ENCODE measurements around the gene RIBC1. TPM values are rescaled to one million over a fixed set of nuclear protein-coding genes. Genes with fewer than 3 reads are reported as not detected.

Gene RIBC1
- total RNA-seq, 2 experiments from 2014 or later: 2.5 to 2.6 TPM

- intact Hi-C loops (cut with DNase I, micrococcal nuclease): no loop called here
- TF ChIP-seq CTCF (IDR thresholded peaks at IDR 0.05): no peak
- Histone ChIP-seq H3K4me3 (ENCODE audit: low read length) (peak overlapping the region; percentile 60), H3K4me1 (ENCODE audit: insufficient read depth, low read length) (peaks cover 17% of the 10 kb centered on the region), H3K36me3 (ENCODE audit: insufficient read depth, low read length) (no peaks in the 10 kb centered on the region), H3K27ac (ENCODE audit: low read depth in 1 of 2, low read length in 2 of 2) (no peak overlapping the region), H3K27me3 (ENCODE audit: control insufficient read depth in 1 of 2, insufficient read depth in 2 of 2, low read length in 2 of 2) (peaks cover 0 to 2% of the 10 kb centered on the region in 2 experiments), H3K9me3 (ENCODE audit: control insufficient read depth in 1 of 2, insufficient read depth in 1 of 2, low read length in 2 of 2) (no peaks in the 10 kb centered on the region)
- ChIA-PET CTCF (interaction anchor here (1.7 kb wide), 1 partner anchor 129 kb away, joined by 4 read pairs; no protein-coding TSS in a partner anchor), POLR2A (no interaction called here)
- DNase-seq (peak; percentile 34 to 88 (median 64)), ATAC-seq (ENCODE audit: poor library complexity) (peak; percentile 76)
- Mint-ChIP-seq H3K27me3 (peaks cover 10% of the 10 kb centered on the region), H3K4me3 (peak overlapping the region; percentile 79), H3K27ac (no peak overlapping the region), H3K4me1 (ENCODE audit: low read depth) (peaks cover 6% of the 10 kb centered on the region), H3K36me3 (ENCODE audit: low read depth) (no peaks in the 10 kb centered on the region), H3K9me3 (no peaks in the 10 kb centered on the region)
Measured at GRCh38 chrX:53441531-53442321, 19.1 kb downstream of the RIBC1 start.

GRCh38 chrX:53442322-53442631 is 19.6 kb downstream of the RIBC1 start:
- Histone ChIP-seq H3K4me1 (ENCODE audit: insufficient read depth, low read length) (peaks cover 17% of the 10 kb centered on the region), H3K27ac (ENCODE audit: low read depth in 1 of 2, low read length in 2 of 2) (no peak overlapping the region), H3K4me3 (ENCODE audit: low read length) (peak overlapping the region; percentile 60), H3K9me3 (ENCODE audit: control insufficient read depth in 1 of 2, insufficient read depth in 1 of 2, low read length in 2 of 2) (no peaks in the 10 kb centered on the region), H3K27me3 (ENCODE audit: control insufficient read depth in 1 of 2, insufficient read depth in 2 of 2, low read length in 2 of 2) (peaks cover 0 to 2% of the 10 kb centered on the region in 2 experiments), H3K36me3 (ENCODE audit: insufficient read depth, low read length) (no peaks in the 10 kb centered on the region)
- H3K9me3 Mint-ChIP-seq: no peaks in the 10 kb centered on the region
- peak overlapping the region; percentile 58 for H3K4me3 Mint-ChIP-seq
- POLR2A ChIA-PET: no interaction called here
- intact Hi-C loops (cut with DNase I, micrococcal nuclease): no loop called here
- TF ChIP-seq CTCF (IDR thresholded peaks at IDR 0.05): no peak
- H3K27ac Mint-ChIP-seq: no peak overlapping the region
- DNase-seq: peak in 2 of 14 experiments; percentile 17 to 18
- peaks cover 6% of the 10 kb centered on the region for H3K4me1 Mint-ChIP-seq (ENCODE audit: low read depth)
- H3K36me3 Mint-ChIP-seq (ENCODE audit: low read depth): no peaks in the 10 kb centered on the region
- peaks cover 10% of the 10 kb centered on the region for H3K27me3 Mint-ChIP-seq
- no peak for ATAC-seq (ENCODE audit: poor library complexity)
- CTCF ChIA-PET: no interaction called here

- intact Hi-C loops (cut with DNase I, micrococcal nuclease): loop anchor here in 1 of 2 experiments (1.0 to 2.0 kb wide), 2 partner anchors 129 to 133 kb away; no protein-coding TSS in a partner anchor
- H3K4me1 ChIP-seq (ENCODE audit: insufficient read depth, low read length): peaks cover 12% of the 10 kb centered on the region
- ChIA-PET POLR2A (interaction anchor here (1.3 to 2.9 kb wide), 2 partner anchors 10 to 24 kb away, joined by 5 to 10 read pairs; partner anchors contain the start of genes RIBC1 and SMC1A), CTCF (interaction anchor here (0.7 to 1.5 kb wide), 5 partner anchors 10 to 133 kb away, joined by 4 to 6 read pairs (median 5); no protein-coding TSS in a partner anchor)
- H3K27me3 Mint-ChIP-seq: no peaks in the 10 kb centered on the region
- ATAC-seq (ENCODE audit: poor library complexity): peak; percentile 46
- no peak overlapping the region for H3K4me3 ChIP-seq (ENCODE audit: low read length)
- no peaks in the 10 kb centered on the region for H3K36me3 ChIP-seq (ENCODE audit: insufficient read depth, low read length)
- no peaks in the 10 kb centered on the region for H3K27me3 ChIP-seq (ENCODE audit: control insufficient read depth in 1 of 2, insufficient read depth in 2 of 2, low read length in 2 of 2)
- peak; percentile 29 for TF ChIP-seq CTCF (IDR thresholded peaks at IDR 0.05)
- no peaks in the 10 kb centered on the region for H3K9me3 ChIP-seq (ENCODE audit: control insufficient read depth in 1 of 2, insufficient read depth in 1 of 2, low read length in 2 of 2)
- H3K36me3 Mint-ChIP-seq (ENCODE audit: low read depth): no peaks in the 10 kb centered on the region
- H3K27ac Mint-ChIP-seq: no peak overlapping the region
- H3K9me3 Mint-ChIP-seq: no peaks in the 10 kb centered on the region
- H3K27ac ChIP-seq (ENCODE audit: low read depth in 1 of 2, low read length in 2 of 2): no peak overlapping the region
- H3K4me1 Mint-ChIP-seq (ENCODE audit: low read depth): peaks cover 5% of the 10 kb centered on the region
- peak in 12 of 14 experiments; percentile 9 to 62 (median 34) for DNase-seq
- H3K4me3 Mint-ChIP-seq: no peak overlapping the region
Measured at GRCh38 chrX:53445977-53446376, 23.3 kb downstream of the RIBC1 start.
